HepG2 (cell line): ENCODE measurements around the gene RGS5. TPM values are rescaled to one million over a fixed set of nuclear protein-coding genes. Genes with fewer than 3 reads are reported as not detected.

Source experiments
- ATRX ChIP-seq: sonication (generic); formaldehyde crosslinking; IDR thresholded peaks from 2 replicates; pipeline ENCODE4 v1.4.0; 2020; ENCODE audit warnings: missing genetic modification reagents, borderline replicate concordance
- CENPBD1 ChIP-seq: sonication (generic); formaldehyde crosslinking; IDR thresholded peaks from 2 replicates; pipeline ENCODE4 v1.8.0; 2022; ENCODE audit warnings: missing genetic modification reagents, low read depth, mild to moderate bottlenecking, borderline replicate concordance
- DMAP1 ChIP-seq: IDR thresholded peaks from 2 replicates; pipeline ENCODE4 v1.6.1; 2016
- HIC2 ChIP-seq: sonication (generic); formaldehyde crosslinking; IDR thresholded peaks from 2 replicates; pipeline ENCODE4 v1.9.0; 2022; ENCODE audit warnings: low read depth, missing genetic modification reagents
- IRF9 ChIP-seq: sonication (generic); formaldehyde crosslinking; IDR thresholded peaks from 2 replicates; pipeline ENCODE4 v1.8.0; 2022; ENCODE audit warnings: missing genetic modification reagents, mild to moderate bottlenecking, borderline replicate concordance
- IRX3 ChIP-seq: sonication (generic); formaldehyde crosslinking; IDR thresholded peaks from 2 replicates; pipeline ENCODE4 v1.8.1; 2023; ENCODE audit warnings: mild to moderate bottlenecking, low read depth, missing genetic modification reagents, borderline replicate concordance
- MTF1 ChIP-seq: sonication (generic); formaldehyde crosslinking; IDR thresholded peaks from 2 replicates; pipeline ENCODE4 v1.5.0; 2020; ENCODE audit warnings: missing genetic modification reagents
- POLR2AphosphoS2 ChIP-seq: IDR thresholded peaks from 2 replicates; pipeline ENCODE4 v1.6.1; 2011; ENCODE audit warnings: low read depth, low read length, improper control_type of control experiment
- RAD21 ChIP-seq: fragments of 450-650 bp; formaldehyde crosslinking; IDR thresholded peaks from 2 replicates; pipeline ENCODE4 v1.5.0; 2020; ENCODE audit warnings: mild to moderate bottlenecking
- TRAFD1 ChIP-seq: sonication (generic); formaldehyde crosslinking; IDR thresholded peaks from 2 replicates; pipeline ENCODE4 v1.5.1; 2020; ENCODE audit warnings: missing genetic modification reagents, mild to moderate bottlenecking, borderline replicate concordance
- ZBTB1 ChIP-seq: sonication (generic); formaldehyde crosslinking; IDR thresholded peaks from 2 replicates; pipeline ENCODE4 v1.4.0; 2020; ENCODE audit warnings: missing genetic modification reagents, borderline replicate concordance
- ZNF883 ChIP-seq: sonication (generic); formaldehyde crosslinking; IDR thresholded peaks from 2 replicates; pipeline ENCODE4 v1.5.1; 2020; ENCODE audit warnings: mild to moderate bottlenecking, missing genetic modification reagents; ENCODE audit errors: not compliant biosample characterization
- polyA plus RNA-seq, 8 experiments: library from polyadenylated mRNA; depleted of rRNA in 3 of 8; stranded (reverse) in 7 of 8; unstranded in 1 of 8; fragments of >200 nt; fragmentation: Illumina TruSeq in 4 of 8; extraction: Trizol in 4 of 8; gene quantifications; 2 replicates each; pipeline versions ENCODE4 v1.2.1 to v1.2.3, GENCODE V29; 2011 to 2016; ENCODE audit warnings: low read depth in 4 of 8, missing spikeins in 1 of 8, mixed read lengths in 1 of 8; ENCODE audit not compliant: insufficient read depth in 1 of 8
- total RNA-seq, 5 experiments: library from RNA; depleted of rRNA; stranded (reverse); fragments of >200 nt; fragmentation: Illumina TruSeq; extraction: Trizol; gene quantifications; 2 replicates each; pipeline ENCODE4 v1.2.3, GENCODE V29; 2016; ENCODE audit warnings: low read depth in 1 of 5

The RGS5 gene
- total and polyA plus RNA-seq, 2 of the 13 experiments (the other 11 are each of a cell fraction or from before 2014, with no cell fraction given): 1.9 to 2.3 TPM

- TF ChIP-seq HIC2: no peak
- TF ChIP-seq RAD21 (CRISPR knock-in tag): no peak
- no peak for TF ChIP-seq IRX3 (CRISPR knock-in tag)
- TF ChIP-seq IRF9 (CRISPR knock-in tag): no peak
- no peak for TF ChIP-seq CENPBD1 (CRISPR knock-in tag)
- no peak for TF ChIP-seq MTF1 (CRISPR knock-in tag)
- no peak for TF ChIP-seq POLR2AphosphoS2
- no peak for TF ChIP-seq ZBTB1 (CRISPR knock-in tag)
- TF ChIP-seq TRAFD1: no peak
- TF ChIP-seq DMAP1 (CRISPR knock-in tag): no peak
- TF ChIP-seq ATRX (CRISPR knock-in tag): no peak
- TF ChIP-seq ZNF883: no peak
Measured at GRCh38 chr1:163148911-163149310, 53.8 kb downstream of the RGS5 start (continued).
